ENCODE results near the gene CBX5. TPM values are rescaled to one million over a fixed set of nuclear protein-coding genes. Genes with fewer than 3 reads are reported as not detected.

Gene CBX5
- polyA plus RNA-seq, 1 donor (not counting 4 experiments of a cell fraction or from before 2014, with no cell fraction given) = 25.8 TPM

DNA sequence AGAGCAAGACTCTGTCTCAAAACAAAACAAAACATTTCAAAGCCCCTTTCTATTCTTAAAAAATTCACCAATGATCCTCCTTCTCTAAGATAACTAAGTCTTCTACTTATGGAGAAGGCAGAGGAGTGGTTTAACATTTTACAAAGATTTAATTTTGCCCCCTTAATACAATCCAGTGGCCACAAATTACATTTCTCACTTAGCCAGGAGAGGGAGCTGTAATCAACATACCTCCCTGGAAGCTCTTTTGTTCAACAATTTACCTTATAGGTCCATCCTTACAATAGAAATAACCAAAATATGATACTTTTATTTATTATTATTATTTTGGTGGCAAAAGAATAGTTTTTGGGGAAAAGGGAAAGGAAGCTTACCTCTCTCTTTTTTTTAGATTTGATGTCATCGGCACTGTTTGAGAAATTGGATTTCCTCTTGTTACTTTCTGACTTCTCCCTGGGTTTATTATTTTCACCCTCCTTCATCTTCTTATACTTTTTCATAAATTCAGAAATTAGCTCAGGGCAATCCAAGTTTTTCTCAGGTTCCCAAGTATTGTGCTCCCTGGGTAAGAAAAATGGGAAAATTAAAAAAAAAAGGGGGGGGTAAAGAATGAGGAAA, 28.1 kb downstream of the CBX5 start:
- Histone ChIP-seq H3K27ac (ENCODE audit: control insufficient read depth, insufficient read depth, low read length) (no peak overlapping the region), H3K9ac (ENCODE audit: control insufficient read depth, extremely low read depth, insufficient read depth, low read length) (no peak overlapping the region), H3K4me3 (ENCODE audit: control insufficient read depth in 2 of 3, extremely low read depth in 1 of 3, insufficient read depth in 2 of 3, low read depth in 1 of 3, low read length in 3 of 3) (no peak overlapping the region), H3K9me3 (ENCODE audit: control insufficient read depth, low read depth, low read length) (no peaks in the 10 kb centered on the region), H3K79me2 (ENCODE audit: control insufficient read depth, insufficient read depth, low read length) (peaks cover 3% of the 10 kb centered on the region), H3K4me2 (ENCODE audit: control insufficient read depth, extremely low read depth, insufficient read depth, low read depth, low read length) (no peak overlapping the region), H4K20me1 (ENCODE audit: control insufficient read depth, extremely low read depth, insufficient read depth, low read length) (no peaks in the 10 kb centered on the region), H3K27me3 (ENCODE audit: control insufficient read depth, extremely low read depth, insufficient read depth, low read length) (no peaks in the 10 kb centered on the region), H3K4me1 (ENCODE audit: control insufficient read depth, extremely low read depth, insufficient read depth, low read length) (no peaks in the 10 kb centered on the region), H3K36me3 (ENCODE audit: control insufficient read depth in 2 of 2, extremely low read depth in 1 of 2, insufficient read depth in 2 of 2, low read length in 2 of 2) (peaks cover 5 to 13% of the 10 kb centered on the region in 2 experiments), H2AFZ (ENCODE audit: control insufficient read depth, low read length) (no peak overlapping the region), H3K9me1 (ENCODE audit: control insufficient read depth, extremely low read depth, insufficient read depth, low read length) (no peaks in the 10 kb centered on the region)
- dilution Hi-C loops (cut with MboI; ENCODE audit: extremely low pct_ligation_motif_present, low sequenced_read_pairs) = no loop called here
- TF ChIP-seq CTCF (optimal IDR thresholded peaks at IDR 0.05 in 1 of 3, IDR thresholded peaks at IDR 0.05 in 1 of 3, conservative IDR thresholded peaks at IDR 0.05 in 1 of 3; ENCODE audit: extremely low read depth in 1 of 3, insufficient read depth in 2 of 3, low read length in 3 of 3) (peak in 2 of 3 experiments; percentile 45 to 57), EZH2 (IDR thresholded peaks at IDR 0.05; ENCODE audit: low read length) (no peak)
- no peak for DNase-seq (ENCODE audit: low read depth, low spot score)
- FAIRE-seq = no peak

DNA sequence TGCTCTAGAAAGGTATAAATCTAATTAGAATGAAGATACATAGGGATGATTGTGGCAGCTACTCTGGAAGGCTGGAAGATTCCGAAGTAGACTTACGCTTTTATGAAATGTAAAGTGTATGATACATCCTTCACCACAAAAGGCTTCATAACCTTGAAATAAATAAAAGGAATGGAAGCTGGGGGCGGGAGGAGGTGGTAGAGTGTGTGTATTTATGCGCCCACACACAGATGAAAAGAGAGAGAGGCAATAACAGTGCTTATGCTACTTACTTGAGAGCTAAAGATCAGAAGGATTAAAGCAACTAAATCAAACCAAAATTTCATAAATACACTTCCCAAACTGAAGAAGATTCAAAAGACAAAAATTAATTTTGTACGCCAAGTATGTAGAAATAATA, 30.4 kb downstream of the CBX5 start:
- DNase-seq (ENCODE audit: low read depth, low spot score) (no peak), FAIRE-seq (no peak)
- H3K79me2 ChIP-seq (ENCODE audit: control insufficient read depth, insufficient read depth, low read length) = no peaks in the 10 kb centered on the region
- H2AFZ ChIP-seq (ENCODE audit: control insufficient read depth, low read length) = no peak overlapping the region
- H3K9me1 ChIP-seq (ENCODE audit: control insufficient read depth, extremely low read depth, insufficient read depth, low read length) = no peaks in the 10 kb centered on the region
- H3K36me3 ChIP-seq (ENCODE audit: control insufficient read depth in 2 of 2, extremely low read depth in 1 of 2, insufficient read depth in 2 of 2, low read length in 2 of 2) = peaks cover 0 to 8% of the 10 kb centered on the region in 2 experiments
- no peaks in the 10 kb centered on the region for H3K4me1 ChIP-seq (ENCODE audit: control insufficient read depth, extremely low read depth, insufficient read depth, low read length)
- H3K9ac ChIP-seq (ENCODE audit: control insufficient read depth, extremely low read depth, insufficient read depth, low read length) = no peak overlapping the region
- dilution Hi-C loops (cut with MboI; ENCODE audit: extremely low pct_ligation_motif_present, low sequenced_read_pairs) = no loop called here
- no peaks in the 10 kb centered on the region for H3K27me3 ChIP-seq (ENCODE audit: control insufficient read depth, extremely low read depth, insufficient read depth, low read length)
- H3K4me3 ChIP-seq (ENCODE audit: control insufficient read depth in 2 of 3, extremely low read depth in 1 of 3, insufficient read depth in 2 of 3, low read depth in 1 of 3, low read length in 3 of 3) = no peak overlapping the region
- H3K4me2 ChIP-seq (ENCODE audit: control insufficient read depth, extremely low read depth, insufficient read depth, low read depth, low read length) = no peak overlapping the region
- no peaks in the 10 kb centered on the region for H4K20me1 ChIP-seq (ENCODE audit: control insufficient read depth, extremely low read depth, insufficient read depth, low read length)
- no peaks in the 10 kb centered on the region for H3K9me3 ChIP-seq (ENCODE audit: control insufficient read depth, low read depth, low read length)
- no peak for TF ChIP-seq EZH2 (IDR thresholded peaks at IDR 0.05; ENCODE audit: low read length)
- TF ChIP-seq CTCF (optimal IDR thresholded peaks at IDR 0.05 in 1 of 3, IDR thresholded peaks at IDR 0.05 in 1 of 3, conservative IDR thresholded peaks at IDR 0.05 in 1 of 3; ENCODE audit: extremely low read depth in 1 of 3, insufficient read depth in 2 of 3, low read length in 3 of 3) = no peak
- H3K27ac ChIP-seq (ENCODE audit: control insufficient read depth, insufficient read depth, low read length) = no peak overlapping the region

All from keratinocyte (primary cell).